ENCODE results near the gene SND1.

- TF ChIP-seq POLR2AphosphoS5 (IDR thresholded peaks at IDR 0.05): no peak
- no peak for TF ChIP-seq CTCF (IDR thresholded peaks at IDR 0.05 in 8 of 11, conservative IDR thresholded peaks at IDR 0.05 in 3 of 11)
Measured at GRCh38 chr7:127766831-127767459, 115.0 kb downstream of the SND1 start.
